Left kidney (tissue), 2 donors: ENCODE measurements around the gene GTF2H2C. TPM values are rescaled to one million over a fixed set of nuclear protein-coding genes. Genes with fewer than 3 reads are reported as not detected.
"Not testable (repeated sequence)": the region's sequence is repeated elsewhere in the genome, so short reads cannot be mapped to it uniquely, and the experiment has no call there.

Source experiments
- DNase-seq: peaks from one replicate; pipeline ENCODE4 v3.0.0-alpha.2; 2013
- polyA plus RNA-seq: library from polyadenylated mRNA; unstranded; fragments of 120-200 nt; gene quantifications from one replicate; pipeline ENCODE4 v1.2.1, GENCODE V29; 2013; ENCODE audit not compliant: insufficient read length

The GTF2H2C gene
- polyA plus RNA-seq, 1 donor = 66.8 TPM

DNA sequence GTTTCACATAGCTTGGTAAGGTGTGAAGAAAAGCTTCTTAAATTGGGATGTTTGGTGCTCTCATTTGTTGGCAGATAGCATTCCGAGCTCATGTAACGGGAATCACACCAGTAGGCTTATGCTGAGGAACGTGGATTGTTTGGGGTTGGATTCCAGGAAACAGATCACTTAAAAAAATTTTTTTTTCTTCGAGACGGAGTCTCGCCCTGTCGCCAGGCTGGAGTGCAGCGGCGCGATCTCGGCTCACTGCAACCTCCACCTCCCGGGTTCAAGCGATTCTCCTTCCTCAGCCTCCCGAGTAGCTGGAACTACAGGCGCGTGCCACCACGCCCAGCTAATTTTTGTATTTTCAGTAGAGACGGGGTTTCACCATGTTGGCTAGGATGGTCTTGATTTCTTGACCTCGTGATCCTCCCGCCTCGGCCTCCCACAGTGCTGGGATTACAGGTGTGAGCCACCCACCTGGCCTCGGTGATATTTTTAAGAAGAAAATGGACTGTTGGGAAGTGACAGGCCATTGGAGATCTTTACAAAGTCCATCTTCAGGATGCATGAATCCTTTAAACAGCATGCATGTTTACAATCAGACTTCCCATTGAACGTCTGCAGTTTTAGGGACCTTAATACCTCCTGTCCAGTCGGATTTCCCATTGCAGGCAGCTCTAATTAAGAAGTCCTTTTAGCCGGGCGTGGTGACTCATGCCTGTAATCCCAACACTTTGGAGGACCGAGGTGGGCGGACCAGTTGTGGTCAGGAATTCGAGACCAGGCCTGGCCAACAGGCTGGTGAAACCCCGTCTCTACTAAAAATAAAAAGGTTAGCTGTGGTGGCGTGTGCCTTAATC lies 818 bp downstream of the GTF2H2C start:
- DNase-seq = not testable (repeated sequence)

DNA sequence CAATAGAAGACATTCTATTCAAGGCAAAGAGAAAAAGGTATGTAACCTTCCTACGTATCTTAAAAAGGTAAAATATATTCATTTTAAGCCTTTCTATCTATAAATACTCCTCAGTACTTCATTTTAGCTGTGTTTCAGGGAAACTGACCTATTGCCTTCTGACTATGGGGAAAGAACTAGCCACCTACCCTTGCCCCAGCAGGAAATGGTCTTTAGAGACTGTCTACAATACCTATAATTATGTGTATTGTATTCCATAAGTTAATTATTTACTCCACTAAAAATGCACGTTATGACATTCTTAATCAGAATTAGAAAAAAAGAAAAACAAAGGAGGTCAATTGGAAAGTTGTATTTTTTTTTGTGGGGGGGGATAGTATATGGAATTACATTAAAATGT lies 6.2 kb downstream of the GTF2H2C start:
- not testable (repeated sequence) for DNase-seq

DNA sequence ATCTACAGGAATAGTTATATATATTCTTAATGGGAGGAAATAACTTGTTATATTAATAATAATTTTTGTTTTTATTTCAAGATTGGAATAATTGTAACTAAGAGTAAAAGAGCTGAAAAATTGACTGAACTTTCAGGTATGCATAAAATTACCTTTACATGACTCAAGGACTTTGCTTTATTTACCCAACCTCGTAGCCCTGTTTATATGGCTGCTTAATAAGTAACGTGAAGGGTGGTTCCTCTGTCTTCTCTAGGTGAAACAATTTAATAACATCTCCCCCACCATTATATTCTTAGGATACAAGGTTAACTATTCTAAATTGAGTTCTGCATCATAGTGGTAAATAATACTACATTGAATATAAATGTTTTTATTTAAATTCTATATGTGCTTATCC lies 8.1 kb downstream of the GTF2H2C start:
- not testable (repeated sequence) for DNase-seq

DNA sequence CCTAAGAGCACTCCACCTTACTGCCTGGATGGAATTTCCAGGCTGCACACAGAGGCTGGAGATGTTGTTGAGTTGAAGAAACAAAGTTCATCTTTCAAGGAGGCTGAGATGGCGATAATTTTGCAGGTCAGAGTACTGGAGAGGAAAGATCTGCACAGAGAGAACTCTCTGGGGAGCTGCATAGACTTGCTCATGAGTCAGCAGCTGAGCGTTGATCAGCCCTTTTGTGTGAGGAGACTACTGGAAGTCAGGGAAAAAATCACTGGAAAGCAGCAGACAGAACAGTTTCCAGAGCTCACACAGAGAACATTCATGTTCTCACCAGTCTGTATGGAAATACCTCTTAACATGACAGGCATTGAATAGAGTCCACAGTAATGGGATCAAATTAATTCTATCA lies 23.4 kb downstream of the GTF2H2C start:
- DNase-seq = not testable (repeated sequence)

DNA sequence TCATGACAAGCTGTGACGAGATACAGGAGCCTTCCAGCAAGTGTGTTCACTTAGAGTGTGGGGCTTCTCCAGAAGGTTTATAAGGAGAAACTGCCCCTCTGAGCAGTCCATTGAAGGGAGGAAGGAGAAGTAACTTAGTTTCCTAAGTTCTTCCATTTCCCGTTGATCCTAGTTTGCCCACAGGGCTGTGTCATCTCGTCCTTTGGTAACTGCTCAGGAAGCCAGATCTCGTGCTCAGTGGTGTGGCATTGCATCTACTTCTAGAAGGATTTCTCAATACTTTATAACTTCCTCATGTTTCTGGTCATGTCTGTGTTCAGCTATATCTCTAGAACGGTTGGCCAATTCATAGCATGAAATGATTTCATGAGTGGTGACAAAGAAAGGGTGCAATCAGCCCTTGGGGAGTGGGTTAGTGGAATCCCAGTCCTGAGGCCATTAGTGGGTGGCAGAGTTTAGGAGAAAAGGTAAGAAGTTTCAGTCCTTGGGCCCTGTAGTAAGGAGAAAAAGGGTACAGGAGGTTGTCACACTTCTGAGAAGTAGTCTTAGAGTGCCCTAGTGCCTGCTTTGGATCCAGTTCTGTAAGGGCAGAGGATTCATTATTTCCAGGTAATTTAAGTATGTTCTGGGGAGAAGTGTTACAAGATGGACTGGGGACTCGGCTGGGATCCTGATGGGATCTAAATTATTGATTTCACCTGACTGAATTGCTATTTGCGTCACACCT lies 36.3 kb downstream of the GTF2H2C start:
- DNase-seq = not testable (repeated sequence)

DNA sequence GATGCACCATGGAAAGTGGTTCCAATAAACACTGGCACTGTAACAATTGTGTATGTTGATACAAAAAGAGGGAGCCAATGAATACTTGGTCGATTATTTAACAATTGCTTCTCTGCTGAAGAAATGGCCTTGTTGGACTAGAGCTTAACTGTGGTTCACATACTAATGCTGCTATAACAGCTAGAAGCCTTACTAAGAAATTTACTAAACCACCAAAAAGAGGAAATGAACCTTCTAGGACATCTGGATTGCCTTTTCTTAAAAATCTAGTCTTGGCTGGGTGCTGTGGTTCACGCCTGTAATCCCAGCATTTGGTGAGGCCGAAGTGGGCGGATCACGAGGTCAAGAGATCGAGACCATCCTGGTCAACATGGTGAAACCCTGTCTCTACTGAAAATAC lies 42.0 kb downstream of the GTF2H2C start:
- DNase-seq = not testable (repeated sequence)

DNA sequence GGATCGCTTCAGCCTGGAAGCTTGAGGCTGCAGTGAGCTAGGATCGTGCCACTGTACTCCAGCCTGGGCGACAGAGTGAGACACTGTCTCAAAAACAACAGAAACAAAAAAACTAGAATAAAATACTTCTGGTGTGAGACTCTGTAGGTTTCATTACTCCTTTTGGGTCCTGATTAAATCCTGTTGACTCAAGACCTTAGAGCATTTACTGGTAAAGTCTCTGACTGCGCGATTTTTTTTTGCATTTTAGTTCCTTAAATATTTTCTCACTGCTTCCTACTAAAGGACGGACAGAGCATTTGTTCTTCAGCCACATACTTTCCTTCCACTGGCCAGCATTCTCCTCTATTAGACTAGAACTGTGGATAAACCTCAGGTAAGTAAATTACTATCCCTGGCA lies 46.8 kb downstream of the GTF2H2C start:
- not testable (repeated sequence) for DNase-seq

DNA sequence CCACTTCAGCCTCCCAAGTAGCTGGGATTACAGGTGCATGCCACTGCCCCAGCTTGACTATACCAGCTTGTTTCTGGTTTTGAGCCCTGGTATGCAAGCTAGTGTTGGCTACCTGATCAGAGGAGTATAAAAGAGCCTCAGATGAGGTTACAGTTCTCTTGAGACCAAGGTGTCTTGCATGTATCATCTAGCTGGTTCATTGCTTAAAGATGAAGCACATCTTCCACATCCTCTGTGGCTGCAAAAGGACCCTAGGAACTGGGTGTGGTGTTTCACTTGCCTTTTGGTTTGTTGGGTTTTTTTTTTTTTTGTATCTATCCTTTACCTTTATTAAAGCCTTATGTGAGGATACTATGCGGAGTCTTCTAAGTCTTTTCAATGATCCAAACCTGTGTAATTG lies 47.8 kb downstream of the GTF2H2C start:
- not testable (repeated sequence) for DNase-seq

DNA sequence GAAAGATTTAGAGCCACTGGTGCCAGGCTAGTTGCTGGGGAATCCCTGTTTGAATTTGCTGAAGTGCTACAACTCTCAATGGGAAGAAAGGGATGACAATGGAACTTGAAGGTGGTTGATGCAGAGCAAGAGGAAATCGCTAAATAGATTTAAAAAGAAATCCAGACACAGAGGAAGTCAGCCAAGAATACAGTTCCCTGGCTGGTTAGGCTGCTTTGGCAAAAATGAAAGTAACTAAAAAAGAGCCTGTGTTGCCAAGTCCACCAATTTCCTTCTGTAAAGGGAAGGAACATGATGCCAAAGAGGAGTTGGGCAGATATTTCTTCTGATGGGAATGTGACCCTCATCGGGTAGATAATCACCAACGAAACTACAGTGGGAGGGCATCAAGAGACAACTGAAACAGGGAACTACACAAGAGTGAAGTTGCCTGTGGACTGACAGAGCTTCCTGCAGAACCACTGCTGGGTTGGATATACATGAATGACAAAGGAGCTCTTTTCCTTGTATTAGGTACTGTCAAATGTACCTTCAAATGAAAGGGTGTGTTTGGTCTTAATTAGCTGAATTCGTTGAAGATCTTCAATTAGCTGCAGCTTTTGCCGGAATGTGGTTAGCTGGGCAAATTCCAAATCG lies 49.0 kb downstream of the GTF2H2C start:
- not testable (repeated sequence) for DNase-seq

DNA sequence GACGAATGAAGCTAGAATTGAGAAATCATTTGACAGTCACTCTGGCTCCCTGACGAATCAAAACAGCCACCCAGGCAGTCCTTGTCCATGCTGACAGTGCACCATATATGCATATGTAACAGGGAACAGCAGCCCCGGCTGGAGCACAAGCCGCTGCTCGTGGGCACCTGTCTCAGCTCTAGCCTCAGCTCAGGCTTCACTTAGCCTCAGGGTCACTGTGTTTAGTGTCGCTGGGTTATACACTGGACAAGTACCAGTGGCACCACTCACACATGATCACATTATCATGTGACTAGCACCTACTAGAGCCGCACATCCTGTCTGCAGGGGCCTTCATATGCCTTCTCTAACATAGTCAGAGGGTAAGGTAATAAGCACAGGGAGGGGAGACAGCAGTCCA lies 54.9 kb downstream of the GTF2H2C start:
- DNase-seq = not testable (repeated sequence)

DNA sequence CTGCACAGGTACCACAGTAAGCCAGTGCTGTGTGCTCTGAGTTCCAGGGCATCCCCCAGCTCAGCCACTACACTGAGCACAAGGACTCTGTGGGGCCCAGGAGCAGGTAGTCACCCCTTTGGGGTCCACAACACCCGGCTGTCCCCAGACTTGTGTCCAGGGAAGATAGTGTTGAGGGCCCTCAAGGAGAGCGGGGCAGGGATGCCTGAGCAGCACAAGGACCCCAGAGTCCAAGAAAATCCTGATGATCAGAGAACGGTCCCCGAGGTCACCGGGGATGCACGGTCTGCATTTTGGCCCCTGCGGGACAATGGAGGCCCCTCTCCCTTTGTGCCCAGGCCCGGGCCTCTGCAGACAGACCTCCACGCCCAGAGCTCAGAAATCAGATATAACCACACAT lies 71.9 kb downstream of the GTF2H2C start:
- not testable (repeated sequence) for DNase-seq

Other genes with a start within 250 kb of the GTF2H2C start
- gene CCDC125, start 227.4 kb upstream of the GTF2H2C start, polyA plus RNA-seq = 17.5 TPM
- gene AK6, start 190.7 kb upstream of the GTF2H2C start, polyA plus RNA-seq = 84.9 TPM
- 61.6 TPM for gene TAF9, start 190.7 kb upstream of the GTF2H2C start, polyA plus RNA-seq
- gene RAD17, start 190.4 kb upstream of the GTF2H2C start, polyA plus RNA-seq = 48.0 TPM
- 30.5 TPM for gene MARVELD2, start 145.1 kb upstream of the GTF2H2C start, polyA plus RNA-seq
- 49.7 TPM for gene OCLN, start 67.4 kb upstream of the GTF2H2C start, polyA plus RNA-seq